MM.1S (cell line): Measurements from ENCODE around the gene PIK3R6.

Source experiments
- EZH2 ChIP-seq: fragments of 300-600 bp; sonication (generic); optimal IDR thresholded peaks from 2 replicates; pipeline ENCODE3; 2017; ENCODE audit warnings: low read depth, mild to moderate bottlenecking, antibody characterized with exemption, low read length, mixed read lengths
- EZH2phosphoT487 ChIP-seq: fragments of 300-600 bp; sonication (generic); IDR thresholded peaks from 2 replicates; pipeline ENCODE4 v1.6.1; 2018; ENCODE audit warnings: antibody characterized with exemption, low read length
- TF ChIP-seq, protein P1 (sequence below): fragments of 300-600 bp; sonication (generic); IDR thresholded peaks from 2 replicates; pipeline ENCODE4 v1.5.1; 2016; ENCODE audit warnings: antibody characterized with exemption, low read length, mixed read lengths

DNA sequence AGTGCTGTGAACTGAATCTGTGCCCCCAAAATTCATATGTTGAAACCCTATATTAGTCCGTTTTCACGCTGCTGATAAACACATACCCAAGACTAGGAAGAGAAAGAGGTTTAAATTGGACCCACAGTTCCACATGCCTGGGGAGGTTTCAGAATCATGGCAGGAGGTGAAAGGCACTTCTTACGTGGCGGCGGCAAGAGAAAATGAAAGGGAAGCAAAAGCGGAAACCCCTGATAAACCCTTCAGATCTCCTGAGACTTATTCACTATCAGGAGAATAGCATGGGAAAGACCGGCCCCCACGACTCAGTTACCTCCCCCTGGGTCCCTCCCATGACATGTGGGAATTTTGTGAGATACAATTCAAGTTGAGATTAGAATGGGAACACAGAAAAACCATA, 105.5 kb downstream of the PIK3R6 start:
- no peak for TF ChIP-seq EZH2
- no peak for TF ChIP-seq EZH2phosphoT487
- TF ChIP-seq, protein P1, sequence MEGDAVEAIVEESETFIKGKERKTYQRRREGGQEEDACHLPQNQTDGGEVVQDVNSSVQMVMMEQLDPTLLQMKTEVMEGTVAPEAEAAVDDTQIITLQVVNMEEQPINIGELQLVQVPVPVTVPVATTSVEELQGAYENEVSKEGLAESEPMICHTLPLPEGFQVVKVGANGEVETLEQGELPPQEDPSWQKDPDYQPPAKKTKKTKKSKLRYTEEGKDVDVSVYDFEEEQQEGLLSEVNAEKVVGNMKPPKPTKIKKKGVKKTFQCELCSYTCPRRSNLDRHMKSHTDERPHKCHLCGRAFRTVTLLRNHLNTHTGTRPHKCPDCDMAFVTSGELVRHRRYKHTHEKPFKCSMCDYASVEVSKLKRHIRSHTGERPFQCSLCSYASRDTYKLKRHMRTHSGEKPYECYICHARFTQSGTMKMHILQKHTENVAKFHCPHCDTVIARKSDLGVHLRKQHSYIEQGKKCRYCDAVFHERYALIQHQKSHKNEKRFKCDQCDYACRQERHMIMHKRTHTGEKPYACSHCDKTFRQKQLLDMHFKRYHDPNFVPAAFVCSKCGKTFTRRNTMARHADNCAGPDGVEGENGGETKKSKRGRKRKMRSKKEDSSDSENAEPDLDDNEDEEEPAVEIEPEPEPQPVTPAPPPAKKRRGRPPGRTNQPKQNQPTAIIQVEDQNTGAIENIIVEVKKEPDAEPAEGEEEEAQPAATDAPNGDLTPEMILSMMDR, result no peak
